GM23248 (cell line): Measurements from ENCODE around the gene PPP2R2B. TPM values are rescaled to one million over a fixed set of nuclear protein-coding genes. Genes with fewer than 3 reads are reported as not detected.

Experiments
- DNase-seq: peaks from one replicate; pipeline ENCODE4 v3.0.0-alpha.2; 2015
- H2AFZ ChIP-seq: fragments of 200-600 bp; sonication (generic); 2 replicates; pipeline ENCODE4 v1.6.1; 2016; ENCODE audit warnings: antibody characterized with exemption
- H3F3A ChIP-seq: fragments of 200-600 bp; sonication (generic); 2 replicates; pipeline ENCODE4 v1.6.1; 2016; ENCODE audit warnings: mild to moderate bottlenecking, antibody characterized with exemption, mixed run types; ENCODE audit not compliant: insufficient read depth
- H3K27ac ChIP-seq: fragments of 200-600 bp; sonication (generic); 2 replicates; pipeline ENCODE4 v1.5.1; 2016; ENCODE audit warnings: mild to moderate bottlenecking
- H3K27me3 ChIP-seq: fragments of 200-600 bp; sonication (generic); replicated peaks from 2 replicates; pipeline ENCODE4 v1.6.1; 2016; ENCODE audit warnings: mild to moderate bottlenecking; ENCODE audit not compliant: insufficient read depth
- H3K36me3 ChIP-seq: fragments of 200-600 bp; sonication (generic); 2 replicates; pipeline ENCODE4 v1.6.1; 2016; ENCODE audit warnings: low read depth, mild to moderate bottlenecking
- H3K4me1 ChIP-seq: fragments of 200-600 bp; sonication (generic); 2 replicates; pipeline ENCODE4 v1.6.1; 2016; ENCODE audit warnings: mild to moderate bottlenecking; ENCODE audit not compliant: insufficient read depth
- H3K4me2 ChIP-seq: fragments of 200-600 bp; sonication (generic); one replicate; pipeline ENCODE4 v1.6.1; 2016; ENCODE audit warnings: mild to moderate bottlenecking; ENCODE audit not compliant: unreplicated experiment
- H3K4me3 ChIP-seq: fragments of 200-600 bp; sonication (generic); 2 replicates; pipeline ENCODE4 v1.5.1; 2016; ENCODE audit warnings: mild to moderate bottlenecking
- H3K79me2 ChIP-seq: fragments of 200-600 bp; sonication (generic); 2 replicates; pipeline ENCODE4 v1.6.1; 2016; ENCODE audit warnings: mild to moderate bottlenecking; ENCODE audit not compliant: insufficient read depth
- H3K9ac ChIP-seq: fragments of 200-600 bp; sonication (generic); 2 replicates; pipeline ENCODE4 v1.6.1; 2016; ENCODE audit warnings: mild to moderate bottlenecking
- H3K9me2 ChIP-seq: fragments of 200-600 bp; sonication (generic); 2 replicates; pipeline ENCODE4 v1.6.1; 2016; ENCODE audit warnings: mixed run types, mild to moderate bottlenecking, moderate library complexity; ENCODE audit not compliant: insufficient read depth
- H3K9me3 ChIP-seq: fragments of 200-600 bp; sonication (generic); one replicate; pipeline ENCODE4 v1.6.1; 2017; ENCODE audit warnings: low read depth
- H4K20me1 ChIP-seq: fragments of 200-600 bp; sonication (generic); 2 replicates; pipeline ENCODE4 v1.6.0; 2016; ENCODE audit not compliant: insufficient read depth
- EZH2 ChIP-seq: fragments of 200-600 bp; sonication (generic); IDR thresholded peaks from 2 replicates; pipeline ENCODE4 v1.6.1; 2018; ENCODE audit warnings: antibody characterized with exemption, mild to moderate bottlenecking; ENCODE audit not compliant: insufficient read depth, poor library complexity, severe bottlenecking
- EZH2phosphoT487 ChIP-seq: fragments of 200-600 bp; sonication (generic); IDR thresholded peaks from 2 replicates; pipeline ENCODE4 v1.6.1; 2018; ENCODE audit warnings: antibody characterized with exemption, moderate library complexity, mild to moderate bottlenecking, low read depth; ENCODE audit not compliant: insufficient read depth
- WGBS, 2 experiments: methylation state at CpG; one replicate each; pipeline ENCODE4 v1.1.6; 2015 to 2017; ENCODE audit warnings: low lambda C conversion rate in 2 of 2, low coverage in 1 of 2; ENCODE audit errors: missing lambda C conversion rate in 2 of 2; 5-methylcytosine and 5-hydroxymethylcytosine counted together
- in situ Hi-C: fragments of 300-500 bp; cut with MboI; formaldehyde crosslinking; loops from 2 replicates; pipeline ENCODE4 v1.15.0; 2020
- polyA plus RNA-seq: library from polyadenylated mRNA; unstranded; fragments of >200 nt; fragmentation: Nextera tagmentation; extraction: Ambion mirVana; gene quantifications from 2 replicates; pipeline ENCODE4 v1.2.1, GENCODE V29; 2016
- total RNA-seq: library from RNA; depleted of rRNA; stranded (reverse); fragments of >200 nt; shearing (Covaris generic); gene quantifications from 2 replicates; pipeline ENCODE4 v1.2.3, GENCODE V29; 2014

The PPP2R2B gene
- total and polyA plus RNA-seq, 2 experiments from 2014 or later = 0.11 to 0.28 TPM

DNA sequence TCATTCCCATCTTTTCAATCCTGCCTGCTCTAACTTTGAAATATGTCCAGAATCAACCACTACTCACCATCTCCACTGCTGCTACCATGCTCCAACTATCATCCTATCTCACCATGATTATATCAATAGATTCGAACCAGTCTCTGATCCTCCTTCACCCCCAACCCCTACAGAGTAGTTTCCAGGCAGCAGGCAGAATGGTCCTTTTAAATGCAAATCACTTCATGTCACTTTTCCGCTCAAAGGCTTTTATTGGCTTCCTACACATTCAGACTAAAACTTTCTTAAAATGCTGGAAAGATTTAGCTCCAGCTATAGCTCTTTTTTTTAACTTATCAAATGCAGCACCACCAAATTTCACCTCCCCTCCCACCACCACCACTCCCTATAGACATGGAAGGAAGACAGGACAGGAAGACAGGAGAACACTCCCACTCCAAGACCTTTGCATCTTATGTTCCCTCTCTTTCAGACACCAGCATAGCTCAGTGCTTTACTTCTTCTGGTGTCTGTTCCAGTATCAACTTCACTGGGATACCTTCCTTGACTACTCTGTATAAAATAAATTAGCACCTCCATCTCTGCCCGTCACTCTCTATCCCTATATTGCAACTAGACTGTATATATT is 9.9 kb upstream of the PPP2R2B start:
- Histone ChIP-seq H3K36me3 (no peaks in the 10 kb centered on the region), H3K9ac (no peak overlapping the region), H3K27ac (no peak overlapping the region), H3F3A (no peaks in the 10 kb centered on the region), H3K4me1 (no peaks in the 10 kb centered on the region), H3K9me2 (no peaks in the 10 kb centered on the region), H3K4me3 (no peak overlapping the region), H3K79me2 (no peaks in the 10 kb centered on the region), H2AFZ (no peak overlapping the region), H3K4me2 (no peak overlapping the region), H4K20me1 (no peaks in the 10 kb centered on the region), H3K9me3 (no peaks in the 10 kb centered on the region), H3K27me3 (no peaks in the 10 kb centered on the region)
- TF ChIP-seq EZH2phosphoT487 (no peak), EZH2 (no peak)
- 22 to 26% methylated on average over 3 of the region's 3 CpGs for WGBS, 2 experiments
- no peak for DNase-seq
- in situ Hi-C loops = no loop called here

DNA sequence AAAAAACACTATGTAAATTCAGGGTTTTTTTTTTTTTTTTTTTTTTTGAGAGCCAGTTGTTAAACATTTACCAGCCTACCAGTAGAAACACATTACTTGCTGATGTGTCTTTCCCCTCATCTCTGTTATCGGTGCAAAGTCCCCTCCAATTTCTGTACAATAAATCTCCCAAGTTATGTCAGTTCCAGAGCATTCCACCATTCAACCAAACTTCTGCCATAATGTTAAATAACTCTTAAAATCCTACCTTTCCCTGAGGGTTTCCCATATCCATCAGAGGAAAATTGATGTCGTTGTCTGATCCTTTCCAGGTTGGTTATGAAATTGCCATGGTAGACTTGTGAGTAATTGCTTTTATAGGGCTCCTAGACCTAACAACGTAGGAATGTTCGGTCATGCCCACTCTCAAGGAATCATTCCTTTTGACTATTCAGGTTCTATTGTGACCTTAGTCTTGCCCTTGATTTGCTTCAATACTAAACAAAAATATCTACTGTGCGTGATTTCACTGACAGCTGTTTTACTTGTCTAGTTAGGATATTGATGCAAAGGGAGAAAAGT is 5.6 kb upstream of the PPP2R2B start:
- Histone ChIP-seq H3K27ac (no peak overlapping the region), H3K4me2 (no peak overlapping the region), H3K9ac (no peak overlapping the region), H3K36me3 (no peaks in the 10 kb centered on the region), H3K9me3 (no peaks in the 10 kb centered on the region), H2AFZ (no peak overlapping the region), H3F3A (no peaks in the 10 kb centered on the region), H3K9me2 (no peaks in the 10 kb centered on the region), H3K4me3 (no peak overlapping the region), H3K4me1 (no peaks in the 10 kb centered on the region), H3K79me2 (no peaks in the 10 kb centered on the region), H4K20me1 (no peaks in the 10 kb centered on the region), H3K27me3 (peaks cover 7% of the 10 kb centered on the region)
- no peak for DNase-seq
- TF ChIP-seq EZH2phosphoT487 (no peak), EZH2 (no peak)
- WGBS, 2 experiments = 48% methylated on average over 5 of the region's 5 CpGs
- in situ Hi-C loops = no loop called here

DNA sequence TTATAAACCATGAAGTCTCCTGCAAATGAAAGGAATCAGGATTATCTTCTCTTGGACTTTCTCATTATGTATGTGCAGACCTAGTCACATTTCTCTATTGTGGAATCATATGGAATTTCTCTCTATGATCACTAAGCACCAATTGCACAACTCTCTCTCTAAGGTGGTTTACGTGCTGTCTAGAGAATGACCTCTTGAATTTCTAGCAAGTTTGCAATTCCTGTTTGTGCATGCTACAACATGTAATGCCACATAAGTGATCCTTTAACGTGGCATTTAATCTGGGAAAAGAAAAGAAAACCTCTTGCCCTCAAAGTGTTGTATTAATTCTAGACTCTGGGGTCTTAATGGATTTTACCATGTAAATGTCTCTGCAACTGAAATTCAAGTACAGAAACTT is 5.0 kb upstream of the PPP2R2B start:
- in situ Hi-C loops = no loop called here
- no peaks in the 10 kb centered on the region for H3K4me1 ChIP-seq
- no peak for TF ChIP-seq EZH2phosphoT487
- no peak overlapping the region for H3K27ac ChIP-seq
- H3K4me3 ChIP-seq = no peak overlapping the region
- no peak for DNase-seq
- H3K9me2 ChIP-seq = no peaks in the 10 kb centered on the region
- H4K20me1 ChIP-seq = no peaks in the 10 kb centered on the region
- peaks cover 11% of the 10 kb centered on the region for H3K27me3 ChIP-seq
- no peak overlapping the region for H3K4me2 ChIP-seq
- 2 to 5% methylated on average over 2 of the region's 2 CpGs for WGBS, 2 experiments
- H3K36me3 ChIP-seq = no peaks in the 10 kb centered on the region
- H3K9ac ChIP-seq = no peak overlapping the region
- H3K9me3 ChIP-seq = no peaks in the 10 kb centered on the region
- H3F3A ChIP-seq = no peaks in the 10 kb centered on the region
- no peak overlapping the region for H2AFZ ChIP-seq
- no peaks in the 10 kb centered on the region for H3K79me2 ChIP-seq

DNA sequence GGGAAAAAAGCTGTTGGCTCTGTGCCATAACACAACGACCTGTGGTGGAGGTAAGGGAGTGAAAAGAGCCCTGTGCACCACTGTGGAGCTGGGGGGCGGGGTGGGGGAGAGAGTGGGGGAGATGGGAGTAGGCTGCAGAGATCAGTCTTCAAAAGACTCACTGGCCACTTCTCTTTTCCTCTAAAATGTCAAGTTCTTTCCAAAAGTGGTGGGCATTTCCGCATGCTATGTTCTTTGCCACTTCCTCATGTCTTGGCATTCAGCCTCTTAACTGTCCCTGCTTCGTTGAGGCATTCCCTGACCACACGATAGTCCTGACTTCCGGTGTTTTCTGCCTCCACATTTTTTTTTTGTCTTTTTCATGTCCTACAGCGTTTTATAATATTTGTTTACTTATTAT is 2.4 kb upstream of the PPP2R2B start:
- Histone ChIP-seq H3K9ac (no peak overlapping the region), H3K27ac (no peak overlapping the region), H2AFZ (no peak overlapping the region), H3K4me3 (no peak overlapping the region), H3K4me1 (no peaks in the 10 kb centered on the region), H3K9me2 (no peaks in the 10 kb centered on the region), H3K9me3 (no peaks in the 10 kb centered on the region), H4K20me1 (no peaks in the 10 kb centered on the region), H3K27me3 (peaks cover 18% of the 10 kb centered on the region), H3F3A (no peaks in the 10 kb centered on the region), H3K4me2 (no peak overlapping the region), H3K79me2 (no peaks in the 10 kb centered on the region), H3K36me3 (no peaks in the 10 kb centered on the region)
- TF ChIP-seq EZH2phosphoT487 (no peak), EZH2 (no peak)
- in situ Hi-C loops = no loop called here
- 52 to 53% methylated on average over 7 of the region's 7 CpGs for WGBS, 2 experiments
- DNase-seq = no peak
